ENCODE data around the gene ZMYND19. TPM values are rescaled to one million over a fixed set of nuclear protein-coding genes. Genes with fewer than 3 reads are reported as not detected.

Gene ZMYND19
- total and polyA plus RNA-seq, 2 of the 8 experiments (the other 6 are each of a cell fraction or from before 2014, with no cell fraction given) = 42.4 to 58.7 TPM

DNA sequence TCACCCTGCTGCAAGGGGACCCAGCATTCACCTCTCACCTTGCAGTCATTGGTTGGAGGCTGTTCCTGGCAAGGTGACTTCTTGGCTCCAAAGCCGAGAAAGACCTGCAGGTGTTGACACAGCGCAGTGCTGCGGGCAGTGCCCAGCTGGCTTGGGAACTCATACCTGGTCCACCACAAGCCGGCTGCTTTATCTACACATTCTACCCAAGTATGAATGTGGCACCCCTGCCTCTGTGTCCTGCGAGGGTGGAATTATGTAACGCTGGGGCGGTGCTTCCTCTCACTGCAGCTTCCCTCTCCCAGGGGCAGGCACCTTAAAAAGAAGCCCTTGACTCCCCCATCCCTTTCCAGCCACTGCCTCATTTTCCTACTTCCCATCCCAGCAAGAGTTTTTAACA lies 2.5 kb upstream of the ZMYND19 start:
- Histone ChIP-seq H4K8ac (ENCODE audit: extremely low read depth, insufficient read depth, low read length) (no peak overlapping the region), H4K91ac (replicated peaks; ENCODE audit: insufficient read length, low read length) (no peak overlapping the region), H3K14ac (ENCODE audit: insufficient read length) (no peak overlapping the region), H2BK12ac (ENCODE audit: low read depth, low read length) (no peak overlapping the region), H3K79me1 (ENCODE audit: low read depth, low read length) (peaks cover 12% of the 10 kb centered on the region), H3K4me1 (replicated peaks in 1 of 4; ENCODE audit: control insufficient read depth in 3 of 4, insufficient read depth in 4 of 4, low read length in 3 of 4) (peaks cover 0 to 7% (median 5%) of the 10 kb centered on the region in 4 experiments; a peak in 5 of 7 replicates), H3K9ac (replicated peaks in 1 of 4; ENCODE audit: extremely low read depth in 1 of 4, low read depth in 3 of 4, low read length in 3 of 4) (no peak overlapping the region), H4K5ac (ENCODE audit: insufficient read length, low read depth, low read length) (no peak overlapping the region), H3K79me2 (ENCODE audit: control insufficient read depth in 1 of 2, insufficient read depth in 2 of 2, low read length in 2 of 2) (peaks cover 0 to 20% of the 10 kb centered on the region in 2 experiments; a peak in 2 of 4 replicates), H3K4me2 (ENCODE audit: insufficient read depth in 1 of 2, low read depth in 2 of 2, low read length in 2 of 2) (no peak overlapping the region), H2BK20ac (ENCODE audit: low read length) (no peak overlapping the region), H4K20me1 (replicated peaks in 1 of 2; ENCODE audit: control insufficient read depth in 1 of 2, insufficient read depth in 2 of 2, low read length in 2 of 2) (peaks cover 12 to 14% of the 10 kb centered on the region in 2 experiments), H3K4ac (replicated peaks; ENCODE audit: insufficient read length, low read depth, low read length) (no peak overlapping the region), H2BK120ac (replicated peaks; ENCODE audit: low read depth, low read length) (no peak overlapping the region), H3K27ac (ENCODE audit: low read depth, low read length) (no peak overlapping the region), H3K56ac (replicated peaks; ENCODE audit: insufficient read length, low read depth, low read length) (no peak overlapping the region), H3K18ac (ENCODE audit: extremely low read depth, low read length) (no peak overlapping the region), H2AK5ac (ENCODE audit: low read depth, low read length) (no peak overlapping the region), H2BK15ac (ENCODE audit: low read length) (no peak overlapping the region), H2BK5ac (ENCODE audit: low read depth, low read length) (no peak overlapping the region), H3K23ac (ENCODE audit: insufficient read length) (no peak overlapping the region), H3K23me2 (ENCODE audit: low read depth, low read length) (peaks cover 8% of the 10 kb centered on the region; the same call in 1 of the 2 replicates), H3K4me3 (ENCODE audit: extremely low read depth in 1 of 4, insufficient read depth in 2 of 4, low read depth in 3 of 4, low read length in 4 of 4) (no peak overlapping the region), H3K36me3 (ENCODE audit: control insufficient read depth in 2 of 4, insufficient read depth in 4 of 4, low read length in 3 of 4) (peaks cover 5 to 11% (median 10%) of the 10 kb centered on the region in 4 experiments; a peak in 7 of 8 replicates), H2AFZ (ENCODE audit: low read length) (no peak overlapping the region), H3K9me3 (ENCODE audit: insufficient read depth in 2 of 2, low read depth in 1 of 2, low read length in 1 of 2) (no peaks in the 10 kb centered on the region), H3K27me3 (replicated peaks in 1 of 4; ENCODE audit: control insufficient read depth in 3 of 4, extremely low read depth in 1 of 4, insufficient read depth in 3 of 4, low read length in 3 of 4) (no peaks in the 10 kb centered on the region; a peak in 1 of 7 replicates)
- 89% methylated on average over 7 of the region's 7 CpGs; no CpG with 5 or more reads in 1 of the 2 experiments for WGBS, 2 experiments (ENCODE audit: extremely low coverage in 1 of 2, insufficient coverage in 1 of 2, insufficient read length in 1 of 2, insufficient replicate concordance in 2 of 2, low coverage in 1 of 2, low lambda C conversion rate in 2 of 2, missing lambda C conversion rate in 1 of 2)
- TF ChIP-seq TEAD4 (IDR thresholded peaks at IDR 0.05; ENCODE audit: low read depth, low read length) (no peak), JUND (IDR thresholded peaks at IDR 0.05; ENCODE audit: low read length) (no peak)
- FAIRE-seq (no peak), DNase-seq (ENCODE audit: low read depth in 1 of 2, low spot score in 2 of 2) (no peak)
- CTCF ChIA-PET (ENCODE audit: partially characterized antibody) = interaction anchor here (0.6 to 2.7 kb wide), 6 partner anchors 9 to 745 kb away, joined by 3 to 19 read pairs (median 5); no protein-coding TSS in a partner anchor
- POLR2A ChIA-PET (ENCODE audit: partially characterized antibody) = interaction anchor here (0.5 to 6.2 kb wide), 7 partner anchors 10 to 276 kb away, joined by 3 to 45 read pairs (median 4); partner anchors contain the start of gene DPH7

Measured in H1 (cell line).